A549 (cell line): ENCODE data around the gene CDX1. TPM values are rescaled to one million over a fixed set of nuclear protein-coding genes. Genes with fewer than 3 reads are reported as not detected.

Source experiments
- ATAC-seq, 2 experiments: fragments of 200-7000 bp in 1 of 2; fragments of >200 bp in 1 of 2; cut with Nextera tagmentation in 1 of 2; cut with Tn5 transposase in 1 of 2; 3 replicates each; pipeline versions ENCODE4 v1.8.0 to v1.9.1; 2018 to 2020; ENCODE audit warnings: mild to moderate bottlenecking in 1 of 2, moderate library complexity in 1 of 2
- CTCF ChIA-PET: fragments of 300-600 bp; sonication (Branson Sonifier 250); formaldehyde crosslinking; extraction: SDS; loops from one replicate; lab custom pipeline; 2021; ENCODE audit warnings: antibody characterized with exemption, inconsistent platforms; lab: Yijun Ruan, JAX
- POLR2A ChIA-PET: fragments of 350-600 bp; formaldehyde crosslinking; extraction: SDS; loops from one replicate; lab custom pipeline; 2021; ENCODE audit warnings: antibody characterized with exemption, inconsistent platforms; lab: Yijun Ruan, JAX
- DNase-seq, 2 experiments: peaks; one replicate each; pipeline versions ENCODE4 v3.0.0 to v3.0.0-alpha.2; 2011 to 2016; ENCODE audit warnings: low read depth in 1 of 2, low spot score in 1 of 2
- FAIRE-seq: peaks from 2 replicates; lab custom pipeline; 2011; peaks lifted over from hg19 to GRCh38; lab: Jason Lieb, UNC
- H3K27ac ChIP-seq, 2 experiments: fragments of >200 bp; sonication (Bioruptor Twin); formaldehyde crosslinking; 3 replicates each; pipeline ENCODE4 v1.5.1; 2016 to 2017
- H3K4me1 ChIP-seq: fragments of >200 bp; sonication (Bioruptor Twin); formaldehyde crosslinking; 3 replicates; pipeline ENCODE4 v1.6.1; 2016
- H3K4me2 ChIP-seq: fragments of >200 bp; sonication (Bioruptor Twin); formaldehyde crosslinking; 3 replicates; pipeline ENCODE4 v1.6.1; 2016
- H3K4me3 ChIP-seq: fragments of >200 bp; sonication (Bioruptor Twin); formaldehyde crosslinking; 3 replicates; pipeline ENCODE4 v1.5.1; 2016
- H3K9me3 ChIP-seq: fragments of >200 bp; sonication (Bioruptor Twin); formaldehyde crosslinking; 3 replicates; pipeline ENCODE4 v1.6.1; 2016
- BHLHE40 ChIP-seq: IDR thresholded peaks from 2 replicates; pipeline ENCODE4 v1.6.1; 2012; ENCODE audit warnings: low read depth, low read length, inconsistent platforms
- CBX8 ChIP-seq: fragments of 200-600 bp; sonication (generic); IDR thresholded peaks from 2 replicates; pipeline ENCODE4 v1.6.1; 2016
- CEBPB ChIP-seq, 2 experiments: fragments of >200 bp in 1 of 2; sonication (Bioruptor Twin) in 1 of 2; formaldehyde crosslinking in 1 of 2; IDR thresholded peaks; 2 replicates each; pipeline ENCODE4 v1.6.1; 2012 to 2016
- CTCF ChIP-seq: fragments of >200 bp; sonication (Bioruptor Twin); formaldehyde crosslinking; IDR thresholded peaks from 3 replicates; pipeline ENCODE4 v1.5.1; 2016
- EHF ChIP-seq: fragments of 250-450 bp; sonication (Bioruptor Pico); IDR thresholded peaks from 2 replicates; pipeline ENCODE4 v1.5.0; 2020; ENCODE audit warnings: mild to moderate bottlenecking
- FOSB ChIP-seq: fragments of 250-450 bp; sonication (Bioruptor Pico); IDR thresholded peaks from 2 replicates; pipeline ENCODE4 v1.5.0; 2020; ENCODE audit warnings: mild to moderate bottlenecking, moderate library complexity
- GATA3 ChIP-seq: IDR thresholded peaks from 2 replicates; pipeline ENCODE4 v1.6.1; 2012; ENCODE audit warnings: borderline replicate concordance
- HES2 ChIP-seq: fragments of >200 bp; sonication (Bioruptor Twin); formaldehyde crosslinking; IDR thresholded peaks from 2 replicates; pipeline ENCODE4 v1.6.1; 2016
- JUNB ChIP-seq: fragments of >200 bp; sonication (Bioruptor Twin); formaldehyde crosslinking; IDR thresholded peaks from 2 replicates; pipeline ENCODE4 v1.6.1; 2016
- MAFK ChIP-seq: fragments of 450-650 bp; IDR thresholded peaks from 2 replicates; pipeline ENCODE4 v1.6.1; 2014; ENCODE audit not compliant: partially characterized antibody
- MAX ChIP-seq: IDR thresholded peaks from 2 replicates; pipeline ENCODE4 v1.6.1; 2012
- MAZ ChIP-seq: fragments of 150-350 bp; IDR thresholded peaks from 2 replicates; pipeline ENCODE4 v1.6.1; 2014; ENCODE audit warnings: antibody characterized with exemption, low read depth, low read length, borderline replicate concordance
- MYC ChIP-seq: IDR thresholded peaks from 2 replicates; pipeline ENCODE4 v1.6.1; 2012; ENCODE audit warnings: mild to moderate bottlenecking, inconsistent platforms, low read length, improper control_type of control experiment, borderline replicate concordance
- NFE2L2 ChIP-seq: fragments of 150-350 bp; conservative IDR thresholded peaks from 2 replicates; pipeline ENCODE4 v1.6.1; 2014; ENCODE audit warnings: low read length
- RCOR1 ChIP-seq: fragments of 150-350 bp; IDR thresholded peaks from 2 replicates; pipeline ENCODE4 v1.6.1; 2014; ENCODE audit warnings: antibody characterized with exemption, low read length, low read depth
- REST ChIP-seq: fragments of 200-600 bp; sonication (generic); IDR thresholded peaks from 2 replicates; pipeline ENCODE4 v1.6.1; 2016; ENCODE audit warnings: antibody characterized with exemption, mild to moderate bottlenecking, moderate library complexity
- SREBF2 ChIP-seq: fragments of 450-650 bp; IDR thresholded peaks from 2 replicates; pipeline ENCODE4 v1.6.1; 2014; ENCODE audit warnings: mild to moderate bottlenecking, moderate library complexity
- USF2 ChIP-seq: fragments of 450-650 bp; IDR thresholded peaks from 2 replicates; pipeline ENCODE4 v1.6.1; 2014; ENCODE audit warnings: antibody characterized with exemption
- ZFP36 ChIP-seq: fragments of 450-650 bp; IDR thresholded peaks from 2 replicates; pipeline ENCODE4 v1.6.1; 2014; ENCODE audit warnings: borderline replicate concordance; ENCODE audit not compliant: partially characterized antibody
- WGBS: methylation state at CpG from one replicate; pipeline ENCODE4 v1.1.6; 2017; ENCODE audit errors: missing lambda C conversion rate; 5-methylcytosine and 5-hydroxymethylcytosine counted together
- polyA plus RNA-seq, 4 experiments: library from polyadenylated mRNA; depleted of rRNA in 3 of 4; stranded (reverse); fragments of >200 nt; fragmentation: RNase III in 1 of 4; extraction: RNeasy Plus Mini Kit Qiagen cat#74134 plus additional on column Dnase treatment in 1 of 4; gene quantifications; 2 replicates in 3 of 4; 3 replicates in 1 of 4; pipeline ENCODE4 v1.2.3, GENCODE V29; 2011 to 2017

CDX1 gene
- polyA plus RNA-seq, 2 of the 4 experiments (the other 2 are of a cell fraction), result not detected

GRCh38 chr5:150178262-150178661 lies 11.7 kb downstream of the CDX1 start:
- H3K9me3 ChIP-seq, result no peaks in the 10 kb centered on the region
- 47% methylated on average over 3 of the region's 4 CpGs for WGBS
- H3K27ac ChIP-seq, result no peak overlapping the region
- H3K4me1 ChIP-seq, result no peaks in the 10 kb centered on the region
- TF ChIP-seq SREBF2 (no peak), EHF (CRISPR knock-in tag) (no peak), JUNB (no peak), USF2 (no peak)
- H3K4me2 ChIP-seq, result no peak overlapping the region
- ATAC-seq, result no peak
- CTCF ChIA-PET, result interaction anchor here (0.7 to 2.4 kb wide), 10 partner anchors 9 to 172 kb away, joined by 3 to 10 read pairs (median 4); no protein-coding TSS in a partner anchor
- POLR2A ChIA-PET, result no interaction called here
- no peak for FAIRE-seq
- no peak overlapping the region for H3K4me3 ChIP-seq
- DNase-seq, result no peak

- Histone ChIP-seq H3K27ac (no peak overlapping the region), H3K9me3 (no peaks in the 10 kb centered on the region), H3K4me1 (no peaks in the 10 kb centered on the region), H3K4me2 (no peak overlapping the region), H3K4me3 (no peak overlapping the region)
- TF ChIP-seq FOSB (CRISPR knock-in tag) (no peak), MAFK (no peak), USF2 (no peak), ZFP36 (no peak), MYC (no peak), JUNB (no peak), NFE2L2 (no peak), CEBPB (IDR thresholded peaks at IDR 0.05) (no peak), BHLHE40 (no peak), CBX8 (no peak), MAZ (no peak), REST (no peak), GATA3 (no peak)
- ChIA-PET POLR2A (no interaction called here), CTCF (interaction anchor here (1.0 to 3.4 kb wide), 8 partner anchors 9 to 71 kb away, joined by 3 to 11 read pairs (median 4); no protein-coding TSS in a partner anchor)
- no peak for DNase-seq
- 70% methylated on average over 7 of the region's 7 CpGs for WGBS
- no peak for FAIRE-seq
- ATAC-seq, result no peak
These were observed 12.5 kb downstream of the CDX1 start for GRCh38 chr5:150179019-150179620.

- Histone ChIP-seq H3K4me3 (no peak overlapping the region), H3K4me2 (no peak overlapping the region), H3K27ac (no peak overlapping the region), H3K4me1 (no peaks in the 10 kb centered on the region), H3K9me3 (no peaks in the 10 kb centered on the region)
- 84% methylated on average over 17 of the region's 18 CpGs for WGBS
- CTCF ChIA-PET, result interaction anchor here (0.7 to 3.4 kb wide), 6 partner anchors 18 to 60 kb away, joined by 3 to 11 read pairs (median 3); no protein-coding TSS in a partner anchor
- FAIRE-seq (no peak), DNase-seq (no peak), ATAC-seq (no peak)
- TF ChIP-seq MAX (no peak), HES2 (no peak), RCOR1 (no peak), CTCF (no peak), BHLHE40 (no peak)
- POLR2A ChIA-PET, result no interaction called here
These were observed 13.9 kb downstream of the CDX1 start for GRCh38 chr5:150180241-150181026.
